ENCODE measurements around the gene YIPF3. TPM values are rescaled to one million over a fixed set of nuclear protein-coding genes. Genes with fewer than 3 reads are reported as not detected.

YIPF3 gene
- total RNA-seq, 4 donors from 2014 or later: 67.9 to 109 (median 91.3) TPM

GRCh38 chr6:43509142-43509983 lies 7.4 kb downstream of the YIPF3 start:
- TF ChIP-seq, protein P1, sequence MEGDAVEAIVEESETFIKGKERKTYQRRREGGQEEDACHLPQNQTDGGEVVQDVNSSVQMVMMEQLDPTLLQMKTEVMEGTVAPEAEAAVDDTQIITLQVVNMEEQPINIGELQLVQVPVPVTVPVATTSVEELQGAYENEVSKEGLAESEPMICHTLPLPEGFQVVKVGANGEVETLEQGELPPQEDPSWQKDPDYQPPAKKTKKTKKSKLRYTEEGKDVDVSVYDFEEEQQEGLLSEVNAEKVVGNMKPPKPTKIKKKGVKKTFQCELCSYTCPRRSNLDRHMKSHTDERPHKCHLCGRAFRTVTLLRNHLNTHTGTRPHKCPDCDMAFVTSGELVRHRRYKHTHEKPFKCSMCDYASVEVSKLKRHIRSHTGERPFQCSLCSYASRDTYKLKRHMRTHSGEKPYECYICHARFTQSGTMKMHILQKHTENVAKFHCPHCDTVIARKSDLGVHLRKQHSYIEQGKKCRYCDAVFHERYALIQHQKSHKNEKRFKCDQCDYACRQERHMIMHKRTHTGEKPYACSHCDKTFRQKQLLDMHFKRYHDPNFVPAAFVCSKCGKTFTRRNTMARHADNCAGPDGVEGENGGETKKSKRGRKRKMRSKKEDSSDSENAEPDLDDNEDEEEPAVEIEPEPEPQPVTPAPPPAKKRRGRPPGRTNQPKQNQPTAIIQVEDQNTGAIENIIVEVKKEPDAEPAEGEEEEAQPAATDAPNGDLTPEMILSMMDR (IDR thresholded peaks at IDR 0.05): no peak
- DNase-seq (ENCODE audit: low spot score): no peak
- ATAC-seq (ENCODE audit: low FRiP score): peak; percentile 10

GRCh38 chr6:43508481-43509141 lies 8.1 kb downstream of the YIPF3 start:
- TF ChIP-seq, protein P1 (IDR thresholded peaks at IDR 0.05): no peak
- ATAC-seq (ENCODE audit: low FRiP score) (no peak), DNase-seq (ENCODE audit: low spot score) (no peak)

GRCh38 chr6:43506667-43507471 lies 9.9 kb downstream of the YIPF3 start:
- DNase-seq (ENCODE audit: low spot score) (peak; percentile 64), ATAC-seq (ENCODE audit: low FRiP score) (no peak)
- TF ChIP-seq, protein P1 (IDR thresholded peaks at IDR 0.05): peak in 2 of 3 donors; percentile 27 to 68

- TF ChIP-seq, protein P1 (IDR thresholded peaks at IDR 0.05): no peak
- no peak for DNase-seq (ENCODE audit: low spot score)
- ATAC-seq (ENCODE audit: low FRiP score): no peak
These were observed 10.6 kb downstream of the YIPF3 start for GRCh38 chr6:43506171-43506570.

GRCh38 chr6:43505718-43506117 lies 11.0 kb downstream of the YIPF3 start:
- TF ChIP-seq, protein P1 (IDR thresholded peaks at IDR 0.05): no peak
- ATAC-seq (ENCODE audit: low FRiP score): no peak
- DNase-seq (ENCODE audit: low spot score): no peak

DNA sequence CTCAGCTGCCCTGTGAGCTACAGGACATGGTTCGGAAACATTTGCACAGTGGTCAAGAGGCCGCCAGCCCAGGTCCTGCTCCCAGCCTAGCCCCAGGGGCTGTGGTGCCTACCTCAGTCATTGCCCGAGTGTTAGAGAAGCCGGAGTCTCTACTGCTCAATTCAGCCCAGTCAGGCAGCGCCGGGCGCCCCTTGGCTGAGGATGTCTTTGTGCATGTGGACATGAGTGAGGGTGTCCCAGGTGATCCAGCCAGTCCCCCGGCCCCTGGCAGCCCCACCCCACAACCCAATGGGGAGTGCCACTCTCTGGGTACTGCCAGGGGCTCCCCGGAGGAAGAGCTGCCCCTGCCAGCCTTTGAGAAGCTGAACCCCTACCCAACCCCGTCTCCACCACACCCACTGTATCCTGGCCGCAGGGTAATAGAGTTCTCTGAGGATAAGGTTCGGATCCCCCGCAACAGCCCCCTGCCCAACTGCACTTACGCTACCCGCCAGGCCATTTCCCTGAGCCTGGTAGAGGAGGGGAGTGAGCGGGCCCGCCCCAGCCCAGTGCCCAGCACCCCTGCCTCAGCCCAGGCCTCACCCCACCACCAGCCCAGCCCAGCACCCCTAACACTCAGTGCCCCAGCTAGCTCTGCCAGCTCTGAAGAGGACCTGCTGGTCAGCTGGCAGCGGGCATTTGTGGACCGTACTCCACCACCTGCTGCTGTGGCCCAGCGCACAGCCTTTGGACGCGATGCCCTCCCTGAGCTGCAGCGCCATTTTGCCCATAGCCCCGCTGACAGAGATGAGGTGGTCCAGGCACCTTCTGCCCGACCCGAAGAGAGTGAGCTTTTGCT lies 11.8 kb downstream of the YIPF3 start:
- ATAC-seq (ENCODE audit: low FRiP score) (no peak), DNase-seq (ENCODE audit: low spot score) (no peak)
- TF ChIP-seq, protein P1 (IDR thresholded peaks at IDR 0.05): no peak
